ENCODE results near the gene BRSK1.

BRSK1 gene

DNA sequence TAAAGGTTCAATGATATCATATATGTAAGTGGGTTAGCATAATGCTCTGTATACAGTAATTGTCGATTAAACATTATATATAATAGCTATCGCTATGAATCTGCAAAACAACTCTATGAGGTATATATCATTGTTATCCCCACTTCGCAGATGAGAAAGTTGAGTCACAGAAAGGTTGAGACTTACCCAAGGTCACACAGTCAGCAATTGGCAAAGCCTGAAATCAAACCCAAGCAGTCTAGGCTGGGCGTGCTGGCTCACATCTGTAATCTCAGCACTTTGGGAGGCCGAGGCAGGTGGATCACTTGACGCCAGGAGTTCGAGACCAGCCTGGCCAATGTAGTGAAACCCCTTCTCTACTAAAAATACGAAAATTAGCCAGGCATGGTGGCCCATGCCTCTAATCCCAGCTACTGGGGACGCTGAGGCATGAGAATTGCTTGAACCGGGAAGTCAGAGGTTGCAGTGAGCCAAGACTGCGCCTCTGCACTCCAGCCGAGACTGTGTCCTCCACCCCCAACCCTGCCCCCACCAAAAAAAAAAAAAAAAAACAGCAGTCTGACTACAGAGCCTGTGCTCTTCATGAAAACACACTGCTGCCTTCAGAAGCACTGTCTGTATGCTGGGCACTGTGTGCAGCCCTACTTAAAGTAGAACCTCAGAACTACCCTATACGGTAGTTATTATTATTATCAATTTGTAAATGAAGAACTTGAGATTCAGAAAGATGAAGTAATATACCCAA lies 5.2 kb upstream of the BRSK1 start:
- H3K36me3 Mint-ChIP-seq = peaks cover 37% of the 10 kb centered on the region
- H3K27ac Mint-ChIP-seq = peak overlapping the region; percentile 98

DNA sequence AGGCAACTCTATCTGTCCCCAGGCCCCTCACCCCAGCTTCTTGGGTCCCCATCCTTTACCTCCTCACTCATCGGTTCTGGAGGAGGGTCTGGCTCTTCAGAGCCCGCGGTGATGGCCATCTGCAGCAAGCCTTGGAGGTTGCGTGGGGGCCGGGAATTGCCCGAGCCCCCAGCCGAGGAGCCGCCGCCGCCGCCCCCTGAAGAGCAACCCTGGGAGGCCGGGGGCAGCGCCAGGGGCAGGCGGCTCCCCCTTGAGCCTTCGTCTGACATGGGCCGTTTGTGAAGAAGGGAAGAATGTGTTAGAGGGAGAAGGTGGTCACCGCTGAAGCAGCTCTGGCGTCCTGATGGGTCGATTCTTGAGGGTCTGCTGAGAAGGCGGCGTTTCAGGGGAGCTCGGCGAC lies 4.5 kb upstream of the BRSK1 start:
- peaks cover 34% of the 10 kb centered on the region for H3K36me3 Mint-ChIP-seq
- peaks cover 58% of the 10 kb centered on the region for H3K4me1 Mint-ChIP-seq
- peak overlapping the region; percentile 98 for H3K27ac Mint-ChIP-seq
- H3K4me3 Mint-ChIP-seq = peak overlapping the region; percentile 100
- H3K9me3 Mint-ChIP-seq = no peaks in the 10 kb centered on the region
- ATAC-seq (no peak), DNase-seq (ENCODE audit: low spot score in 2 of 2) (no peak)

More for the DNA sequence above, 5.2 kb upstream of the BRSK1 start:
- DNase-seq (ENCODE audit: low spot score in 2 of 2) (no peak), ATAC-seq (no peak)
- Mint-ChIP-seq H3K9me3 (no peaks in the 10 kb centered on the region), H3K4me3 (peak overlapping the region; percentile 100), H3K4me1 (peaks cover 55% of the 10 kb centered on the region)

DNA sequence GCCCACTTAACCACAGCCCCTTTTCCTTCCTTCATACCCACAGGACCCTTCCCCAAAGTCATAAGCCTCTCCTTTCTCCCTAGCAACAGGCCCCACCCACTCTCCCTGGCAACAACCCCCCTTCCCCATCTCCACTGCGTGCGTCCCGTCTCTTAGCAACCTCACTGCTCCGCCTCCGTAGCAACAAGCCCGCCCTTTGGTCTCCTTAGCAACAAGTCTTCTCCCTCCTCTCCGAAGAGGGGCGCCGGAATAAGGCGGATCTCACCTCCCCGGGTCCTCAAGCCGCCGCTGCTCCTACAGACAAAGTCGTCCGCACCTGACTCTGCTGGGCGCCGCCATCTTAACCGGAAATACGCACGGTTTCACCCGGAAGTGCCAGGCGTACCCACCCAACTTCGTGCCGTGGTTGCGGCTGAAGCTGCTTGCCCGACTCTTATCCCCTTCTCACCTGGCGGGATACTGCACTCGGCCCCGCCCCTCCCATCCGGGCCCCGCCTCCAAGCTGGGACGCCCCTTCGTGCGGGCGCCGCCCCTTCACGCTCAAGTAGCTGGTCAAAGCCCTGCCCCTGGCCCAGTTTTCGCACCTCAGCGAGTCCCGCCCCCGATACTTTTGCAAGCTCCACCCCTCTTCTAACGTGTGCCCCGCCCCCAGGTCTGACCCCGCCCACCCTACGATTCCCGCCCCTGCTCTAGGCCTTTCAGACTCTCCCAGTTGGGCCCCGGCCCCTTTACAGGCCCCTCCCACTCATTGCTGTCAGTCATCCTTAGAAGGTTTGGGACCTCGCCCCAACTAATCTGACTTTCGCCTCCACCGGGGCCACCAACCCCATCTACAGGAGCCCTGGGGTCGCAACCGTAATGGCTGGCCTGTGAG lies 3.8 kb upstream of the BRSK1 start, which contains the start of gene HSPBP1:
Gene HSPBP1, minus strand, starts transcription at position 341 of the 874 bp plus-strand sequence. CDS start 502 bp downstream, outside the sequence.
- peak within 1 kb of the TSS; percentile 98 for H3K27ac Mint-ChIP-seq
- peaks cover 58% of the 10 kb centered on the region for H3K4me1 Mint-ChIP-seq
- H3K9me3 Mint-ChIP-seq = no peaks in the 10 kb centered on the region
- peak within 1 kb of the TSS; percentile 100 for H3K4me3 Mint-ChIP-seq
- peak; percentile 90 for ATAC-seq
- H3K36me3 Mint-ChIP-seq = peaks cover 28% of the 10 kb centered on the region
- DNase-seq (ENCODE audit: low spot score in 2 of 2) = peak; percentile 93 to 99

DNA sequence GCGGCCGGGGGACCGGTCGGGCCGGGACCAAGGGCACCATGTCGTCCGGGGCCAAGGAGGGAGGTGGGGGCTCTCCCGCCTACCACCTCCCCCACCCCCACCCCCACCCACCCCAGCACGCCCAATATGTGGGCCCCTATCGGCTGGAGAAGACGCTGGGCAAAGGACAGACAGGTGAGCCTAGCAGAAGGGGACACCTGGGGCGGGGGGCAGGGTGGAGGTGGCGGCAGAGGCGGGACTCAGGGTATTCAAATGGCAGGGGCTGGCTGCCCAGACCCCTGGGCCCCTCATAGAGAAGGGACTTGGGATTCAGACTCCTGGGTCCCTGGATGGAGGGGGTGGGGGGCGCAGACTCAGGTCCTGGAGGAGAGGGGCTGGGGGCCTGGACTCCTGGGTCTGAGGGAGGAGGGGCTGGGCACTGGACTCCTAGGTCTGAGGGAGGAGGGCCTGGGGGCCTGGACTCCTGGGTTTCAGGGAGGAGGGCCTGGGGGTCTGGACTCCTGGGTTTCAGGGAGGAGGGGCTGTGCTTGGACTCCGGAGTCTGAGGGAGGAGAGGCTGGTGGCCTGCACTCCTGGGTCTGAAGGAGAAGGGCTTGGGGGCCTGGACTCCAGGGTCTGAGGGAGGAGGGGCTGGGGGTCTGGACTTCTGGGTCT lies 735 bp downstream of the BRSK1 start:
- peaks cover 10% of the 10 kb centered on the region for H3K36me3 Mint-ChIP-seq
- no peaks in the 10 kb centered on the region for H3K9me3 Mint-ChIP-seq
- peak overlapping the region; percentile 75 for H3K4me3 Mint-ChIP-seq
- peaks cover 39% of the 10 kb centered on the region for H3K4me1 Mint-ChIP-seq
- no peak for ATAC-seq
- H3K27ac Mint-ChIP-seq = peak overlapping the region; percentile 68
- no peak for DNase-seq (ENCODE audit: low spot score in 2 of 2)

DNA sequence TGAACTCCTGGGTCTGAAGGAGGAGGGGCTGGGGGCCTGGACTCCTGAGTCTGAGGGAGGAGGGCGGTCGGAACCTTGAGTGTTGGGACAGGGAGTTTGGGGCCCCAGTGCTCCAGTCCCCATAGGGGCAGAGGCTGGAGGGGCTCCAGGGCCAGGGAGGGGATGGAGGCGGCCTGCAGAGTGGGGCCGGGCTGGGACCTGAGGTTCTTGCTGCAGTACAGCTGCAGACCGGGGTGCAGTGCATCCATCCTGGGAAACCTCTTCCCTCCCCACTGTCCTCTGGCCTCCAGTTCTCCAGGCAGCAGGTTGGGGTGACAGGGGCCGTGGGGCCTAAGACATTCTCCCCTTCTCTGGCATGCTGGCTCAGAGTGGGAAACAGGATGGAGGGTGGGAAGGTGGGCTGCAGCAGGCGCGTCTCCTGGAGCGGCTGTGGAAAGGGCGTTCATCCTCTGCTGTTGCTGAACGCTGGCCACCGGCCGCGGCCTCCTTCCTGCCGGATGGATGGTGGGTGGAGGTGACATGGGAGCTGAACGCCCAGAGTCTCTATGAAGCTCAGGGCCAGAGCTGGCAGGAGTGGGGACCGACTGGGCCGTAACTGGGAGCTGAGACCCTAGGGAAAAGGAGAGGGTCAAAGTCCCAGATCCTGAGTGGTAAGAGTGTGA lies 1.6 kb downstream of the BRSK1 start:
- H3K9me3 Mint-ChIP-seq = no peaks in the 10 kb centered on the region
- H3K4me1 Mint-ChIP-seq = peaks cover 30% of the 10 kb centered on the region
- ATAC-seq = no peak
- H3K27ac Mint-ChIP-seq = peak overlapping the region; percentile 68
- H3K4me3 Mint-ChIP-seq = peak overlapping the region; percentile 75
- peaks cover 10% of the 10 kb centered on the region for H3K36me3 Mint-ChIP-seq
- no peak for DNase-seq (ENCODE audit: low spot score in 2 of 2)

DNA sequence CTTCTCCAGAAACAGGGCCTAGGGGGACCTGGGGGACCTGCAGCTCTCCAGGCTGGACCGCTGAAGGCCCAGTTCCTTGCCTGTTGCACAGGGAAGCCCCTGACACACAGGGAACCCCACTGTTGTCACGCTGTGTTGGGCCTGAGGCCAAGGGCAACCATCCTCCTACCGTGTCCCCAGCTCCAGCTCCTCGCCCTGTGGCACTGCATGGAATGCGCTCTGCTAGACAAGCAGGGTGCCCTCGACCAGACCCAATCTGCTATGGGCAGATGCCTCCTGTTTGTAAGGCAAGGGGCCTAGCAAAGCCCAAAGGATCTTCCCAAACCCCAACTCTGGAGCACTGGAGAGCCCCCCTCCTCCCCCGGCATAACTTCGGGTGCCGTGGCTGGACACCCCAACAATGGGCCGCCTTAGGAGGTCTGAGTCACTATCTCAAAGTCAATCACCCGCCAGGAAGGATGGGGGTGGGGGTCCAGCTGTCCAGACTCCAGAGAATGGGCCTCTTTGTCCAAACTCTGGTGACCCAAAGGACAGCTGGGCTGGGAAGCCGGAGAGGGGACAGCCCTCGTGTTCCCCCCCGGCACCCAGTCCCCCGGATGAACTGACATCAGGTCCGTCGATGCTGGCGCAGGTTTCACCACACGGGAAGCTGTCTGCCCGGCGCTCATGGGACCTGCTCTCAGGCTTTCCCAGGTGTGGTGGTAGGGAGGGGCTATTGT lies 3.7 kb downstream of the BRSK1 start:
- H3K27ac Mint-ChIP-seq = peak overlapping the region; percentile 48
- DNase-seq (ENCODE audit: low spot score in 2 of 2) (no peak), ATAC-seq (peak; percentile 45)
- H3K9me3 Mint-ChIP-seq = no peaks in the 10 kb centered on the region
- H3K4me3 Mint-ChIP-seq = no peak overlapping the region
- H3K4me1 Mint-ChIP-seq = peaks cover 18% of the 10 kb centered on the region
- peaks cover 27% of the 10 kb centered on the region for H3K36me3 Mint-ChIP-seq

DNA sequence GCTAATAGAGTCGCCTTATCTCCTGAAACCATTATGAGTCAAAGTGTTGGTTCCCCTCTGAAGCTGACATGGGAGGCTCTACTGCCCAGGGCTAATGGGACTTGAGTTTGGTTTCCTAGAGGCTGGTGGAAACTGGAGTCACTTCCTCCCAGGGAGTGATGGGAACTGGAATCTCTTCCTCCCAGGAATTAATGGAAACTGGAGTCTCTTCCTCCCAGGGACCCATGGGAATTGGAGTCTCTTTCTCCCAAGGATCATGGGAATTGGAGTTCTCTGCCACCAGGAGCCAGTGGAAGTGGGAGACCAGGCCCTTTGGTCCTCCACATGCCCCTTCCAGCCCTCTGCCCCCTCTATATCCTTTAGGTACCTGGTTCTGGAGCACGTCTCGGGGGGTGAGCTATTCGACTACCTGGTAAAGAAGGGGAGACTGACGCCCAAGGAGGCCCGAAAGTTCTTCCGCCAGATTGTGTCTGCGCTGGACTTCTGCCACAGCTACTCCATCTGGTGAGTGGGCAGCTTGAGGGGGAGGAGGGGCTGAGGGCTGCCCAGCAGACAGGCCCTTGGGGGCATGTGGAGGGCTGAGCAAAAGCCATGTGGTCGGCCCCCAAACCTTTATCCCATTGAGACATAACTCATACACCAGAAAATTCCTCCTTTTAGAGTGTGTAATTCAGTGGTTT lies 5.5 kb downstream of the BRSK1 start:
- peaks cover 27% of the 10 kb centered on the region for H3K36me3 Mint-ChIP-seq
- H3K4me1 Mint-ChIP-seq = peaks cover 5% of the 10 kb centered on the region
- ATAC-seq (no peak), DNase-seq (ENCODE audit: low spot score in 2 of 2) (no peak)
- no peak overlapping the region for H3K27ac Mint-ChIP-seq
- H3K4me3 Mint-ChIP-seq = no peak overlapping the region
- no peaks in the 10 kb centered on the region for H3K9me3 Mint-ChIP-seq

DNA sequence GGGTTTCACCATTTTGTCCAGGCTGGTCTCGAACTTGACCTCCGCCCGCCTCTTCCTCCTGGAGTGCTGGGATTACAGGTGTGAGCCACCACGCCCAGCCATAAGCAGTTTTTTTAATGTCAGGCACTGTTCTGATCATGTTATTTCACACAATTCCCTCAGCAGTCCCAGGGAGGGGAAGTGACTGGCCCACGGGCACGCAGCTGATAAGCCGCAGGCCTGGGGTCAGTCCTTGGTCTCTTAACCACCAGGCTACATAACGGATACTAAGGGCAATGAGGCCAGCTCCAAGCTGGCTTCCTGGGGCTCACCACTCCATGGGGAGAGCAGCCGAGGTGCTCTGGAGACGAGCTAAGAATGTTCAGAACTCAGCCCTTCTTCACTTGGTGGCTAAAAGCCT lies 13.5 kb downstream of the BRSK1 start:
- Mint-ChIP-seq H3K36me3 (peaks cover 14% of the 10 kb centered on the region), H3K9me3 (no peaks in the 10 kb centered on the region), H3K4me1 (peaks cover 21% of the 10 kb centered on the region), H3K27ac (no peak overlapping the region), H3K4me3 (no peak overlapping the region)
- ATAC-seq (no peak), DNase-seq (ENCODE audit: low spot score in 2 of 2) (no peak)

DNA sequence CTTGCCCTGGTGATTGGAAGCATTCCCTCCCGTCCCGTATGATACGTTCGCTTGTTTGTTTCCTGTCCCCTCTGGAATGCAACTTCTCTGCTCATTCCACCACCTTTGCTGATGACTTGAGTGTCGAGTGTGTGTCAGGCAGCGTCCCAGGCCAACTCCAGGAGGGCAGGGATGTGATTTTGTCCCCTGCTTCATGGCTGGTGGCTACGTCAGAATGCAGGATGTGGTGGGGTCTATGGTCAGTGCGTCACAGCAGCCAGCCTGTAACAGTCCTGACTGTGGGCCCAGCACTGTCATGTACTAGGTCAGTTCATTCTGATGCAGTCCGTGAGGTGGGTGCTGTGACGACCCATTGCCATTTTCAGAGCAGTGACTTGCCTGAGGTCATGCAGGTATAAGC lies 16.2 kb downstream of the BRSK1 start:
- H3K36me3 Mint-ChIP-seq = peaks cover 14% of the 10 kb centered on the region
- DNase-seq (ENCODE audit: low spot score in 2 of 2) = no peak
- H3K27ac Mint-ChIP-seq = peak overlapping the region; percentile 40
- ATAC-seq = peak; percentile 49
- H3K9me3 Mint-ChIP-seq = no peaks in the 10 kb centered on the region
- peak overlapping the region; percentile 29 for H3K4me3 Mint-ChIP-seq
- H3K4me1 Mint-ChIP-seq = peaks cover 21% of the 10 kb centered on the region

DNA sequence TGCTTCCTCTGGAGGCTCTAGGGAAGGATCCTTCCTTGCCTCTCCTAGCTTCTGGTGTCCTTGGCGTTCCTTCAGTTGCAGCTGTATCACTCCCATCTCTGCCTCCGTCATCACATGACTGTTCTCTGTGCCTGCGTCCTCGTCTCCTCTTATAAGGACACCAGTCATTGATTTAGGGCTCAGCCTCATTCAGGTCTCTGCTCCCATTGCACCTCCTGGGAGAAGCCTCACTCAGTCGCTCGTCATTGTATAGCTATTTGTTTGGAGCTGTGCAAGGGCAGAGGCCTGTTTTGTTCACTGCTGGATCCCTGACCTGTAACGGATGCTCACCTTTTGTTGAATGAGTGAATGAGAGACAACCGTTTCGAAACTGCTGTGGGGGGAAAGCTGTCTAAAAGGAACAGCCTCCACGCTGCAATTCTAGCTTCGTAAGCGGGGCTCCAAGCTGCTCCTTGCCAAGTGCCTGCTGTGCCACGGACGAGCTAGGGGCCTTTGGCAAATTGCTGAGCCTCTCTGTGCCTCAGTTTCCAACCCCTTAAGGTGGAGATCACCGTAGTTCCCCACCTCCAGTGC lies 17.2 kb downstream of the BRSK1 start:
- peak overlapping the region; percentile 76 for H3K4me3 Mint-ChIP-seq
- DNase-seq (ENCODE audit: low spot score in 2 of 2) (no peak), ATAC-seq (no peak)
- no peak overlapping the region for H3K27ac Mint-ChIP-seq
- H3K4me1 Mint-ChIP-seq = peaks cover 20% of the 10 kb centered on the region
- no peaks in the 10 kb centered on the region for H3K9me3 Mint-ChIP-seq
- peaks cover 11% of the 10 kb centered on the region for H3K36me3 Mint-ChIP-seq

DNA sequence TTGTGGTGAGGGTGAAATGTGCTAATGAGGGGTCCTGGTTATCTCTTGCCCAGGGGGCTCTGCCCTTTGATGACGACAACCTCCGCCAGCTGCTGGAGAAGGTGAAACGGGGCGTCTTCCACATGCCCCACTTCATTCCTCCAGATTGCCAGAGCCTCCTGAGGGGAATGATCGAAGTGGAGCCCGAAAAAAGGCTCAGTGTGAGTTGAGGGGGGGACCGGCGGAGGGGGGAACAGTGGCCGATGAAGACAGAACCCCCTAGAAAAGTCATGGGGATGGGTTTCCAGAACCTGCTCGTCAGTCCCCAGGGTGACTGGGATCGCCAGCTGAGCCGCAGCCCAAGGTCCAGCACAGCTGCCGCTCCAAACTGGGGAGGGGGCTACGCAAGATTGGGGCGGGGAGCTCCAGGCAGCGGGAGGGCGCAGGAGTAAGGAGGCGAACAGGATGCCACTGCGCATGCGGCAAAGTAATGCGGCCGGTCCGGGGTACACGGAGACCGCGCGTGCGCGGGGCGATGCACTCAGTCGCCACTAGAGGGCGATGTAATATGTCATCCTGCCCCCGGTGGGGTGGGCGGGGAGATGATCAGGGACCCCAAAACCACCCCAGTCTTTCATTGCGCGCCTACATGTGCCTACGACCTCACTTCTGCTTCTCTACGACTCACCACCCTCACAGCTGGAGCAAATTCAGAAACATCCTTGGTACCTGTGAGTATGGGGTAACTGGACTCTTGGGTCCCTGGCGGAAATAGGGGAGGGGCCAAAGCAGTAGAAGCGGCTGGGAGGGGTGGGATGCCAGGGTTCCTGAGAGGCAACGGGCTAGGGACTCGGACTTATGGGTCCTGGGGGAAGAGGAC lies 17.9 kb downstream of the BRSK1 start:
- H3K27ac Mint-ChIP-seq = peak overlapping the region; percentile 93

DNA sequence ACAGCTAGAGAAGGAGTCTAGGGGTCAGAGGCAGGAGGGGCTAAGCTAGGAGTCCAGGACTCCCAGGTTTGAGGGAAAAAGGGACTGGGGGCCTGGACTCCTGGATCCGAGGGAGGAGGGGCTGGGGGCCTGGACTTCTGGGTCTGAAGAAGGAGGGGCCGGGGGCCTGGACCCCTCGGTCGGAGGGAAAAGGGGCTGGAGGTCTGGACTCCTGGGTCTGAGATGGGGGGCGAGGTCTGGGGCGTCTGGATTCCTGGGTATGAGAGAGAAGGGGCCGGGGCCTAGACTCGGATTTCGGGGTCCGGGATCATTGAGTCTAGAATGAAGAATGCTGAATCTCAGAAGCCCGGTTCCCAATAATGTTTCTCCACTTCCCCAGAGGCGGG lies 18.5 kb downstream of the BRSK1 start:
- Mint-ChIP-seq H3K27ac (peak overlapping the region; percentile 93), H3K4me3 (peak overlapping the region; percentile 76), H3K4me1 (peaks cover 17% of the 10 kb centered on the region), H3K36me3 (peaks cover 8% of the 10 kb centered on the region), H3K9me3 (no peaks in the 10 kb centered on the region)
- ATAC-seq (no peak), DNase-seq (ENCODE audit: low spot score in 2 of 2) (no peak)

More for the DNA sequence above, 17.9 kb downstream of the BRSK1 start:
- peaks cover 8% of the 10 kb centered on the region for H3K36me3 Mint-ChIP-seq
- DNase-seq (ENCODE audit: low spot score in 2 of 2) = peak; percentile 99 to 100
- peak overlapping the region; percentile 76 for H3K4me3 Mint-ChIP-seq
- peak; percentile 85 for ATAC-seq
- no peaks in the 10 kb centered on the region for H3K9me3 Mint-ChIP-seq
- peaks cover 17% of the 10 kb centered on the region for H3K4me1 Mint-ChIP-seq

DNA sequence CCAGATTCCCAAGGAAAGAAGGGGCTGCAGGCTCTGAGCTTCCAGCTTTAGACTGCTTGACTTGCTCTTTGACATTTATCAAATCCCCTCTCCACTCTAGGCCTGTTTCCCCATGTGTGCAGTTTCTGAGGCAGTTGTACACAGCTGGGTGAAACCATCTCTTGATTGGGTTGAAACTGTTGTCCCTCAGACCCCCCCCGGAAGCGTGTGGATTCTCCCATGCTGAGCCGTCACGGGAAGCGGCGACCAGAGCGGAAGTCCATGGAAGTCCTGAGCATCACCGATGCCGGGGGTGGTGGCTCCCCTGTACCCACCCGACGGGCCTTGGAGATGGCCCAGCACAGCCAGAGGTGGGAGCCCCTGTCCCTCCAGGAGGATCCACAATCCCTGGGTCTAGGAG lies 19.7 kb downstream of the BRSK1 start:
- DNase-seq (ENCODE audit: low spot score in 2 of 2) (no peak), ATAC-seq (no peak)
- no peaks in the 10 kb centered on the region for H3K9me3 Mint-ChIP-seq
- H3K27ac Mint-ChIP-seq = no peak overlapping the region
- peaks cover 18% of the 10 kb centered on the region for H3K36me3 Mint-ChIP-seq
- H3K4me3 Mint-ChIP-seq = no peak overlapping the region
- H3K4me1 Mint-ChIP-seq = peaks cover 17% of the 10 kb centered on the region

Measured in stimulated activated effector memory CD8-positive, alpha-beta T cell treated with anti-CD3 and anti-CD28 coated beads, Interleukin-12 subunit alpha, Interleukin-12 subunit beta, amount 100 ng/mL, for 72 hours (primary cell).